Measurements from ENCODE around the gene PCCA. TPM values are rescaled to one million over a fixed set of nuclear protein-coding genes. Genes with fewer than 3 reads are reported as not detected.

Gene PCCA
- total and polyA plus RNA-seq, 8 donors: 26.8 to 48.9 (median 37.6) TPM

DNA sequence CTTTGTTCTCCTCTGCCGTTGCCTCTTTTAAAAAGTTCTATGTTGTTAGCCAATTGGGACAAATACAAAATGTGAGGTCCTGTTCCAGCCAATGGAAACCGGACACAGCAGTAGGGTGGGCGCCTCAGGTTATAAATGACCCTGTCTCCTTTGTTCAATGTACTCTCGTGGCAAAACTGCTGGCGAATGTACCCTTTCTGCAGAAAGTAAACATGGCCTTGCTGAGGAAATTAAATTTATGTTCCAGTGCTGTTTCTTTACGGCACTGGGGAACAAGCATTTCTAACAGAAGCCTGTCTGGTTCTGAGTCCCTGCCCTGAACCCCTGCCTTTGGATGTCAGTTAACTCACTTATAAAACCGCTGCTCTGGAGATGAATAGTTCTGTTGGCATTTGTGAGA lies 140.7 kb downstream of the PCCA start:
- Histone ChIP-seq H3K27me3 (no peaks in the 10 kb centered on the region), H3K36me3 (no peaks in the 10 kb centered on the region), H3K4me3 (no peak overlapping the region), H3K9me3 (no peaks in the 10 kb centered on the region), H3K4me1 (peaks cover 0 to under 1% of the 10 kb centered on the region in 2 donors), H3K27ac (no peak overlapping the region)
- ATAC-seq (no peak), DNase-seq (no peak)
- TF ChIP-seq, protein P1, sequence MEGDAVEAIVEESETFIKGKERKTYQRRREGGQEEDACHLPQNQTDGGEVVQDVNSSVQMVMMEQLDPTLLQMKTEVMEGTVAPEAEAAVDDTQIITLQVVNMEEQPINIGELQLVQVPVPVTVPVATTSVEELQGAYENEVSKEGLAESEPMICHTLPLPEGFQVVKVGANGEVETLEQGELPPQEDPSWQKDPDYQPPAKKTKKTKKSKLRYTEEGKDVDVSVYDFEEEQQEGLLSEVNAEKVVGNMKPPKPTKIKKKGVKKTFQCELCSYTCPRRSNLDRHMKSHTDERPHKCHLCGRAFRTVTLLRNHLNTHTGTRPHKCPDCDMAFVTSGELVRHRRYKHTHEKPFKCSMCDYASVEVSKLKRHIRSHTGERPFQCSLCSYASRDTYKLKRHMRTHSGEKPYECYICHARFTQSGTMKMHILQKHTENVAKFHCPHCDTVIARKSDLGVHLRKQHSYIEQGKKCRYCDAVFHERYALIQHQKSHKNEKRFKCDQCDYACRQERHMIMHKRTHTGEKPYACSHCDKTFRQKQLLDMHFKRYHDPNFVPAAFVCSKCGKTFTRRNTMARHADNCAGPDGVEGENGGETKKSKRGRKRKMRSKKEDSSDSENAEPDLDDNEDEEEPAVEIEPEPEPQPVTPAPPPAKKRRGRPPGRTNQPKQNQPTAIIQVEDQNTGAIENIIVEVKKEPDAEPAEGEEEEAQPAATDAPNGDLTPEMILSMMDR (IDR thresholded peaks at IDR 0.05): no peak
- intact Hi-C loops (cut with DNase I): loop anchor here in 1 of 2 donors (10.0 kb wide), 1 partner anchor 315 kb away; no protein-coding TSS in a partner anchor

- Histone ChIP-seq H3K4me1 (peaks cover 0 to 12% of the 10 kb centered on the region in 2 donors), H3K27me3 (no peaks in the 10 kb centered on the region), H3K27ac (no peak overlapping the region), H3K36me3 (no peaks in the 10 kb centered on the region), H3K9me3 (no peaks in the 10 kb centered on the region), H3K4me3 (no peak overlapping the region)
- ATAC-seq (no peak), DNase-seq (no peak)
- TF ChIP-seq, protein P1 (IDR thresholded peaks at IDR 0.05): no peak
- intact Hi-C loops (cut with DNase I): loop anchor here in 1 of 2 donors (10.0 kb wide), 1 partner anchor 316 kb away; no protein-coding TSS in a partner anchor
Observed at GRCh38 chr13:100230769-100231149, 141.9 kb downstream of the PCCA start.

DNA sequence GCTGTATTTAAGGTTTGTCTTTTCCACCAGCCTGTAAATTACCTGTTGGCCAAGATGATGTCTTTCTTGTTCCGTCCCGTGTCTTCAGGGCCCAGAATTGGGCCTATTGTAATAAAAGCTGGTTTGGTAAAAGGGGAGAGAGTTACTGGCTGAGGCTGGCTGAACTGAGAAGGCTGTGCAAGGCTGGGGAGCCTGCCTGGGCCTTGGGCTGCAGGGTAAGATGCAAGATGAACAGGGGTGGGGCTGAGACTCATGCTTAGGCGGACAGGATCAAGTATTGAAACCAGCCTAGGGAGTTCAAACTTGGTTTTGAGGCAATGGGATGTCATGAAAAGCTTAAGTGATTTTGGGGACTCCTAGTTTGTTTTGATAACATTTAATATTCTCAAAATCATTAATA lies 142.3 kb downstream of the PCCA start:
- TF ChIP-seq, protein P1 (IDR thresholded peaks at IDR 0.05): no peak
- DNase-seq: no peak
- intact Hi-C loops (cut with DNase I): loop anchor here in 1 of 2 donors (10.0 kb wide), 1 partner anchor 316 kb away; no protein-coding TSS in a partner anchor
- H3K36me3 ChIP-seq: no peaks in the 10 kb centered on the region
- no peaks in the 10 kb centered on the region for H3K27me3 ChIP-seq
- no peak overlapping the region for H3K27ac ChIP-seq
- no peak overlapping the region for H3K4me3 ChIP-seq
- no peak for ATAC-seq
- no peaks in the 10 kb centered on the region for H3K9me3 ChIP-seq
- H3K4me1 ChIP-seq: peaks cover 0 to 17% of the 10 kb centered on the region in 2 donors

DNA sequence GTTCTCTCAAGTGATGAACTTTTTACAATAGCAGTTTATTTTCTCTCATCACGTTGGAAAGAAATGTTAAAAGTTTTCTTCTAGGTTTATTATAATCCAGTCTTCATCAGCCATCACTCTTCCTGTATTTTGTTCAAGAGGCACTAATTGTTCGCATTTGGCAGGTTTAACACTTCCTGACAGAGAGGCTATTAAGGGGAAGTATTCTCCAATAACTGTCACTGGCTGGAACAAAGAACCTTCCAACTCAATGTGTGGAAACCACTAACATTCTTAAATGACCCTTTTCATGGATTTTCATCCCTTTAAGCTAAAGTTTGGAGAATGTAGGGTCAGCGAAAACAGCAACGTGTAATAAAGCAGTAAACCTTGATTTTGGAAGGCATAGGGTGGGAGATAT lies 145.1 kb downstream of the PCCA start:
- TF ChIP-seq, protein P1 (IDR thresholded peaks at IDR 0.05): no peak
- DNase-seq (no peak), ATAC-seq (no peak)
- H3K9me3 ChIP-seq: no peaks in the 10 kb centered on the region
- no peak overlapping the region for H3K27ac ChIP-seq
- no peaks in the 10 kb centered on the region for H3K27me3 ChIP-seq
- no peaks in the 10 kb centered on the region for H3K36me3 ChIP-seq
- intact Hi-C loops (cut with DNase I): loop anchor here in 1 of 2 donors (10.0 kb wide), 1 partner anchor 319 kb away; no protein-coding TSS in a partner anchor
- H3K4me1 ChIP-seq: peaks cover 0 to 17% of the 10 kb centered on the region in 2 donors
- no peak overlapping the region for H3K4me3 ChIP-seq

DNA sequence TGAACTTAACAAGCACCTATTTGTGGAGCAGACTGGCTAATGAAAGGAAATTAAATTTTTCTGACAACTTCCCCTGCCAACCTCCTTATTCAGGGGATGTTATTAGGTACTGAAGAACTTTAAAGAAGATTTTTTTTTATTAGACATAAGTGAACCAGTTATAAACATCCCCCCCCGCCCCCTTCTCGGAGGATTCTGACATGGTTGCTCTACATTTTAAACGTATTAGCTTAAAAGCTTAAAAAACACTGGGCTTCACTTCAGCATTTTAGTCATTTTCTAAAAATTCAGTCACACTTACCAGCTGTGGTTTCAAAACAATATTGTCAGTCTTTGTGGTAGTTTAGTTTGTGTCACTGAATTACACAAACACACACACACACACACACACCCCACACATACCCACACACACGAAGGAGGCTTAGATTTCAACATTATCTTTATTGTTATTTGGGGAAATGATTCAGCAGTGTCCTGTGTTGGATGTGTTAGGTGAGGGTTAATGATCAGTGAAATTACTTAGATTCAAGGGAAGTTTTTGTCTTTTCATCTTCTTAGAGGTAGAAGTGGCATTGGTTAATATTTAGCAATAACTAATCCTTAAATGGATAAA lies 145.7 kb downstream of the PCCA start:
- no peak overlapping the region for H3K4me3 ChIP-seq
- no peak for ATAC-seq
- no peak for DNase-seq
- H3K9me3 ChIP-seq: no peaks in the 10 kb centered on the region
- TF ChIP-seq, protein P1 (IDR thresholded peaks at IDR 0.05): no peak
- H3K4me1 ChIP-seq: peaks cover 0 to 17% of the 10 kb centered on the region in 2 donors
- no peak overlapping the region for H3K27ac ChIP-seq
- no peaks in the 10 kb centered on the region for H3K36me3 ChIP-seq
- intact Hi-C loops (cut with DNase I): loop anchor here in 1 of 2 donors (10.0 kb wide), 1 partner anchor 320 kb away; no protein-coding TSS in a partner anchor
- no peaks in the 10 kb centered on the region for H3K27me3 ChIP-seq
